HepG2 (cell line): Measurements from ENCODE around the gene TTPAL. TPM values are rescaled to one million over a fixed set of nuclear protein-coding genes. Genes with fewer than 3 reads are reported as not detected.
A peak's percentile ranks its signal among the peaks of the same experiment; 100 is the strongest.

Experiments
- GMEB1 ChIP-seq: sonication (generic); formaldehyde crosslinking; IDR thresholded peaks from 2 replicates; pipeline ENCODE4 v1.5.1; 2020; ENCODE audit warnings: missing genetic modification reagents, mild to moderate bottlenecking, borderline replicate concordance
- HNF4A ChIP-seq: sonication (generic); formaldehyde crosslinking; IDR thresholded peaks from 2 replicates; pipeline ENCODE4 v1.4.0; 2020; ENCODE audit warnings: missing genetic modification reagents
- HOXA3 ChIP-seq: sonication (generic); formaldehyde crosslinking; IDR thresholded peaks from 2 replicates; pipeline ENCODE4 v1.5.0; 2020; ENCODE audit warnings: missing genetic modification reagents
- MATR3 ChIP-seq: sonication (generic); formaldehyde crosslinking; IDR thresholded peaks from 2 replicates; pipeline ENCODE4 v1.4.0; 2020; ENCODE audit warnings: missing genetic modification reagents
- MBD4 ChIP-seq: IDR thresholded peaks from 2 replicates; pipeline ENCODE4 v1.6.1; 2012; ENCODE audit warnings: low read length, inconsistent platforms, borderline replicate concordance
- PCBP1 ChIP-seq: fragments of 200-400 bp; formaldehyde crosslinking; IDR thresholded peaks from 2 replicates; pipeline ENCODE4 v1.6.1; 2017; ENCODE audit warnings: mild to moderate bottlenecking, low read depth, low read length, borderline replicate concordance
- PCBP2 ChIP-seq: fragments of 200-400 bp; formaldehyde crosslinking; optimal IDR thresholded peaks from 2 replicates; pipeline ENCODE3; 2018; ENCODE audit warnings: low read length, low read depth; ENCODE audit not compliant: poor library complexity, severe bottlenecking
- RBM39 ChIP-seq: fragments of 200-400 bp; formaldehyde crosslinking; IDR thresholded peaks from one replicate; pipeline ENCODE4 v1.6.1; 2018; ENCODE audit warnings: antibody characterized with exemption, mild to moderate bottlenecking, low read depth, low read length; ENCODE audit not compliant: poor library complexity, severe bottlenecking
- SOX13 ChIP-seq, 3 experiments: fragments of 450-650 bp in 1 of 3; sonication (generic) in 1 of 3; formaldehyde crosslinking in 1 of 3; IDR thresholded peaks in 2 of 3; conservative IDR thresholded peaks in 1 of 3; 2 replicates each; pipeline versions ENCODE4 v1.5.0 to v1.6.1; 2016 to 2020; ENCODE audit warnings: antibody characterized with exemption in 1 of 3, mild to moderate bottlenecking in 1 of 3, missing compliant biosample characterization in 1 of 3, missing genetic modification reagents in 1 of 3, moderate library complexity in 1 of 3
- U2AF2 ChIP-seq: fragments of 200-400 bp; formaldehyde crosslinking; IDR thresholded peaks from 2 replicates; pipeline ENCODE4 v1.6.1; 2017; ENCODE audit warnings: low read depth, mild to moderate bottlenecking, low read length
- ZNF431 ChIP-seq: sonication (generic); formaldehyde crosslinking; IDR thresholded peaks from 2 replicates; pipeline ENCODE4 v1.9.0; 2022; ENCODE audit warnings: missing genetic modification reagents, low read depth, mild to moderate bottlenecking, borderline replicate concordance
- ZNF703 ChIP-seq: sonication (generic); formaldehyde crosslinking; IDR thresholded peaks from 2 replicates; pipeline ENCODE4 v1.5.1; 2020; ENCODE audit warnings: missing genetic modification reagents, mild to moderate bottlenecking, moderate library complexity, borderline replicate concordance
- ZNF800 ChIP-seq: sonication (generic); formaldehyde crosslinking; IDR thresholded peaks from 2 replicates; pipeline ENCODE4 v1.4.0; 2020; ENCODE audit warnings: missing genetic modification reagents
- ZNF816 ChIP-seq: sonication (generic); formaldehyde crosslinking; IDR thresholded peaks from 2 replicates; pipeline ENCODE4 v1.8.0; 2022; ENCODE audit warnings: missing genetic modification reagents, mild to moderate bottlenecking, borderline replicate concordance
- polyA plus RNA-seq, 8 experiments: library from polyadenylated mRNA; depleted of rRNA in 3 of 8; stranded (reverse) in 7 of 8; unstranded in 1 of 8; fragments of >200 nt; fragmentation: Illumina TruSeq in 4 of 8; extraction: Trizol in 4 of 8; gene quantifications; 2 replicates each; pipeline versions ENCODE4 v1.2.1 to v1.2.3, GENCODE V29; 2011 to 2016; ENCODE audit warnings: low read depth in 4 of 8, missing spikeins in 1 of 8, mixed read lengths in 1 of 8; ENCODE audit not compliant: insufficient read depth in 1 of 8
- total RNA-seq, 5 experiments: library from RNA; depleted of rRNA; stranded (reverse); fragments of >200 nt; fragmentation: Illumina TruSeq; extraction: Trizol; gene quantifications; 2 replicates each; pipeline ENCODE4 v1.2.3, GENCODE V29; 2016; ENCODE audit warnings: low read depth in 1 of 5
- TF ChIP-seq, protein P1 (sequence below): sonication (generic); formaldehyde crosslinking; IDR thresholded peaks from 2 replicates; pipeline ENCODE4 v1.5.0; 2020; ENCODE audit warnings: mild to moderate bottlenecking, missing genetic modification reagents
- TF ChIP-seq, protein P2 (sequence below): sonication (generic); formaldehyde crosslinking; IDR thresholded peaks from 2 replicates; pipeline ENCODE4 v1.5.0; 2020; ENCODE audit warnings: mild to moderate bottlenecking, missing genetic modification reagents
- TF ChIP-seq, protein P3 (sequence below): sonication (generic); formaldehyde crosslinking; conservative IDR thresholded peaks from 2 replicates; pipeline ENCODE4 v1.5.0; 2020; ENCODE audit warnings: missing genetic modification reagents

TTPAL gene
- total and polyA plus RNA-seq, 2 of the 13 experiments (the other 11 are each of a cell fraction or from before 2014, with no cell fraction given) = 4.3 to 18.8 TPM

GRCh38 chr20:44430270-44431065, 45.2 kb upstream of the TTPAL start (continued):
- TF ChIP-seq, protein P1, sequence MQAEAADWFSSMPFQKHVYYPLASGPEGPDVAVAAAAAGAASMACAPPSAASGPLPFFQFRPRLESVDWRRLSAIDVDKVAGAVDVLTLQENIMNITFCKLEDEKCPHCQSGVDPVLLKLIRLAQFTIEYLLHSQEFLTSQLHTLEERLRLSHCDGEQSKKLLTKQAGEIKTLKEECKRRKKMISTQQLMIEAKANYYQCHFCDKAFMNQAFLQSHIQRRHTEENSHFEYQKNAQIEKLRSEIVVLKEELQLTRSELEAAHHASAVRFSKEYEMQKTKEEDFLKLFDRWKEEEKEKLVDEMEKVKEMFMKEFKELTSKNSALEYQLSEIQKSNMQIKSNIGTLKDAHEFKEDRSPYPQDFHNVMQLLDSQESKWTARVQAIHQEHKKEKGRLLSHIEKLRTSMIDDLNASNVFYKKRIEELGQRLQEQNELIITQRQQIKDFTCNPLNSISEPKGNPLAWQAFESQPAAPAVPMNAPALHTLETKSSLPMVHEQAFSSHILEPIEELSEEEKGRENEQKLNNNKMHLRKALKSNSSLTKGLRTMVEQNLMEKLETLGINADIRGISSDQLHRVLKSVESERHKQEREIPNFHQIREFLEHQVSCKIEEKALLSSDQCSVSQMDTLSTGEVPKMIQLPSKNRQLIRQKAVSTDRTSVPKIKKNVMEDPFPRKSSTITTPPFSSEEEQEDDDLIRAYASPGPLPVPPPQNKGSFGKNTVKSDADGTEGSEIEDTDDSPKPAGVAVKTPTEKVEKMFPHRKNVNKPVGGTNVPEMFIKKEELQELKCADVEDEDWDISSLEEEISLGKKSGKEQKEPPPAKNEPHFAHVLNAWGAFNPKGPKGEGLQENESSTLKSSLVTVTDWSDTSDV = no peak
- TF ChIP-seq ZNF703 (CRISPR knock-in tag) (no peak), ZNF431 (CRISPR knock-in tag) (no peak), MBD4 (no peak), ZNF800 (CRISPR knock-in tag) (no peak), GMEB1 (CRISPR knock-in tag) (no peak), ZNF816 (CRISPR knock-in tag) (no peak), MATR3 (no peak), SOX13 (IDR thresholded peaks at IDR 0.05) (no peak), SOX13 (CRISPR knock-in tag; conservative IDR thresholded peaks at IDR 0.05 in 1 of 2, IDR thresholded peaks at IDR 0.05 in 1 of 2) (no peak), RBM39 (no peak), U2AF2 (no peak), HNF4A (CRISPR knock-in tag) (no peak), PCBP2 (peak; percentile 13), PCBP1 (no peak), HOXA3 (CRISPR knock-in tag) (peak; percentile 12; the same call in 1 of the 2 replicates)
- TF ChIP-seq, protein P2, sequence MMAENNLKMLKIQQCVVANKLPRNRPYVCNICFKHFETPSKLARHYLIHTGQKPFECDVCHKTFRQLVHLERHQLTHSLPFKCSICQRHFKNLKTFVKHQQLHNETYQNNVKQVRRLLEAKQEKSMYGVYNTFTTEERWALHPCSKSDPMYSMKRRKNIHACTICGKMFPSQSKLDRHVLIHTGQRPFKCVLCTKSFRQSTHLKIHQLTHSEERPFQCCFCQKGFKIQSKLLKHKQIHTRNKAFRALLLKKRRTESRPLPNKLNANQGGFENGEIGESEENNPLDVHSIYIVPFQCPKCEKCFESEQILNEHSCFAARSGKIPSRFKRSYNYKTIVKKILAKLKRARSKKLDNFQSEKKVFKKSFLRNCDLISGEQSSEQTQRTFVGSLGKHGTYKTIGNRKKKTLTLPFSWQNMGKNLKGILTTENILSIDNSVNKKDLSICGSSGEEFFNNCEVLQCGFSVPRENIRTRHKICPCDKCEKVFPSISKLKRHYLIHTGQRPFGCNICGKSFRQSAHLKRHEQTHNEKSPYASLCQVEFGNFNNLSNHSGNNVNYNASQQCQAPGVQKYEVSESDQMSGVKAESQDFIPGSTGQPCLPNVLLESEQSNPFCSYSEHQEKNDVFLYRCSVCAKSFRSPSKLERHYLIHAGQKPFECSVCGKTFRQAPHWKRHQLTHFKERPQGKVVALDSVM (CRISPR knock-in tag) = no peak
- TF ChIP-seq, protein P3, sequence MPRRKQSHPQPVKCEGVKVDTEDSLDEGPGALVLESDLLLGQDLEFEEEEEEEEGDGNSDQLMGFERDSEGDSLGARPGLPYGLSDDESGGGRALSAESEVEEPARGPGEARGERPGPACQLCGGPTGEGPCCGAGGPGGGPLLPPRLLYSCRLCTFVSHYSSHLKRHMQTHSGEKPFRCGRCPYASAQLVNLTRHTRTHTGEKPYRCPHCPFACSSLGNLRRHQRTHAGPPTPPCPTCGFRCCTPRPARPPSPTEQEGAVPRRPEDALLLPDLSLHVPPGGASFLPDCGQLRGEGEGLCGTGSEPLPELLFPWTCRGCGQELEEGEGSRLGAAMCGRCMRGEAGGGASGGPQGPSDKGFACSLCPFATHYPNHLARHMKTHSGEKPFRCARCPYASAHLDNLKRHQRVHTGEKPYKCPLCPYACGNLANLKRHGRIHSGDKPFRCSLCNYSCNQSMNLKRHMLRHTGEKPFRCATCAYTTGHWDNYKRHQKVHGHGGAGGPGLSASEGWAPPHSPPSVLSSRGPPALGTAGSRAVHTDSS (CRISPR knock-in tag) = no peak
